ENCODE data around the gene UNC13B. TPM values are rescaled to one million over a fixed set of nuclear protein-coding genes. Genes with fewer than 3 reads are reported as not detected.
"Not testable (repeated sequence)": the region's sequence is repeated elsewhere in the genome, so short reads cannot be mapped to it uniquely, and the experiment has no call there.

Gene UNC13B
- total RNA-seq, 1 donor from 2014 or later, result 15.5 TPM

- no peak for DNase-seq (ENCODE audit: low read depth in 2 of 2)
Observed at GRCh38 chr9:35220659-35221338, 59.0 kb downstream of the UNC13B start.

- DNase-seq (ENCODE audit: low read depth in 2 of 2), result no peak
Observed at GRCh38 chr9:35225677-35226076, 63.9 kb downstream of the UNC13B start.

- DNase-seq (ENCODE audit: low read depth in 2 of 2), result no peak
Observed at GRCh38 chr9:35226651-35227050, 64.8 kb downstream of the UNC13B start.

- DNase-seq (ENCODE audit: low read depth in 2 of 2), result peak in 1 of 2 donors; percentile 2
Observed at GRCh38 chr9:35227284-35227683, 65.5 kb downstream of the UNC13B start.

GRCh38 chr9:35229066-35229778 is 67.4 kb downstream of the UNC13B start:
- DNase-seq (ENCODE audit: low read depth in 2 of 2), result no peak

GRCh38 chr9:35229779-35230143 is 68.0 kb downstream of the UNC13B start:
- no peak for DNase-seq (ENCODE audit: low read depth in 2 of 2)

GRCh38 chr9:35232867-35233544 is 71.2 kb downstream of the UNC13B start:
- DNase-seq (ENCODE audit: low read depth in 2 of 2), result peak in 1 of 2 donors; percentile 2

GRCh38 chr9:35236692-35237091 is 74.9 kb downstream of the UNC13B start:
- no peak for DNase-seq (ENCODE audit: low read depth in 2 of 2)

GRCh38 chr9:35237311-35237710 is 75.5 kb downstream of the UNC13B start:
- no peak for DNase-seq (ENCODE audit: low read depth in 2 of 2)

GRCh38 chr9:35245945-35246344 is 84.1 kb downstream of the UNC13B start:
- DNase-seq (ENCODE audit: low read depth in 2 of 2), result not testable (repeated sequence)

GRCh38 chr9:35253075-35253474 is 91.3 kb downstream of the UNC13B start:
- DNase-seq (ENCODE audit: low read depth in 2 of 2), result no peak

- DNase-seq (ENCODE audit: low read depth in 2 of 2), result no peak
Observed at GRCh38 chr9:35254237-35254636, 92.4 kb downstream of the UNC13B start.

GRCh38 chr9:35254984-35255857 is 93.4 kb downstream of the UNC13B start:
- no peak for DNase-seq (ENCODE audit: low read depth in 2 of 2)

- no peak for DNase-seq (ENCODE audit: low read depth in 2 of 2)
Observed at GRCh38 chr9:35257986-35258659, 96.3 kb downstream of the UNC13B start.

- DNase-seq (ENCODE audit: low read depth in 2 of 2), result peak; percentile 25 to 76
Observed at GRCh38 chr9:35258660-35259474, 97.1 kb downstream of the UNC13B start.

GRCh38 chr9:35260186-35260585 is 98.4 kb downstream of the UNC13B start:
- DNase-seq (ENCODE audit: low read depth in 2 of 2), result no peak

- DNase-seq (ENCODE audit: low read depth in 2 of 2), result no peak
Observed at GRCh38 chr9:35262064-35262463, 100.3 kb downstream of the UNC13B start.

- no peak for DNase-seq (ENCODE audit: low read depth in 2 of 2)
Observed at GRCh38 chr9:35267710-35268109, 105.9 kb downstream of the UNC13B start.

- no peak for DNase-seq (ENCODE audit: low read depth in 2 of 2)
Observed at GRCh38 chr9:35269919-35270318, 108.1 kb downstream of the UNC13B start.

GRCh38 chr9:35271637-35272036 is 109.8 kb downstream of the UNC13B start:
- DNase-seq (ENCODE audit: low read depth in 2 of 2), result no peak
